ENCODE data around the gene RALB. TPM values are rescaled to one million over a fixed set of nuclear protein-coding genes. Genes with fewer than 3 reads are reported as not detected.

RALB gene
- total RNA-seq, 2 donors from 2014 or later: 92.6 to 132 TPM

GRCh38 chr2:120283649-120284048, 31.0 kb downstream of the RALB start:
- WGBS: 67% methylated on average over 4 of the region's 4 CpGs
- no peaks in the 10 kb centered on the region for H3K27me3 ChIP-seq (replicated peaks; ENCODE audit: insufficient read depth)
- no peaks in the 10 kb centered on the region for H3K4me1 ChIP-seq (replicated peaks)
- no peak overlapping the region for H3K27ac ChIP-seq
- no peaks in the 10 kb centered on the region for H3K9me3 ChIP-seq
- no peak for DNase-seq (ENCODE audit: low spot score)
- H3K36me3 ChIP-seq: no peaks in the 10 kb centered on the region
- intact Hi-C loops (cut with DNase I): no loop called here
- H3K4me3 ChIP-seq: no peak overlapping the region
- TF ChIP-seq POLR2A (IDR thresholded peaks at IDR 0.05): no peak
- no peak for TF ChIP-seq CTCF (IDR thresholded peaks at IDR 0.05)
- TF ChIP-seq POLR2AphosphoS5 (IDR thresholded peaks at IDR 0.05): no peak

GRCh38 chr2:120285056-120285455, 32.4 kb downstream of the RALB start:
- TF ChIP-seq POLR2A (IDR thresholded peaks at IDR 0.05) (no peak), CTCF (IDR thresholded peaks at IDR 0.05) (no peak), POLR2AphosphoS5 (IDR thresholded peaks at IDR 0.05) (no peak)
- Histone ChIP-seq H3K36me3 (no peaks in the 10 kb centered on the region), H3K27me3 (replicated peaks; ENCODE audit: insufficient read depth) (no peaks in the 10 kb centered on the region), H3K4me1 (replicated peaks) (no peaks in the 10 kb centered on the region), H3K9me3 (no peaks in the 10 kb centered on the region), H3K4me3 (no peak overlapping the region), H3K27ac (no peak overlapping the region)
- intact Hi-C loops (cut with DNase I): no loop called here
- no peak for DNase-seq (ENCODE audit: low spot score)
- 97% methylated on average over 6 of the region's 6 CpGs for WGBS

DNA sequence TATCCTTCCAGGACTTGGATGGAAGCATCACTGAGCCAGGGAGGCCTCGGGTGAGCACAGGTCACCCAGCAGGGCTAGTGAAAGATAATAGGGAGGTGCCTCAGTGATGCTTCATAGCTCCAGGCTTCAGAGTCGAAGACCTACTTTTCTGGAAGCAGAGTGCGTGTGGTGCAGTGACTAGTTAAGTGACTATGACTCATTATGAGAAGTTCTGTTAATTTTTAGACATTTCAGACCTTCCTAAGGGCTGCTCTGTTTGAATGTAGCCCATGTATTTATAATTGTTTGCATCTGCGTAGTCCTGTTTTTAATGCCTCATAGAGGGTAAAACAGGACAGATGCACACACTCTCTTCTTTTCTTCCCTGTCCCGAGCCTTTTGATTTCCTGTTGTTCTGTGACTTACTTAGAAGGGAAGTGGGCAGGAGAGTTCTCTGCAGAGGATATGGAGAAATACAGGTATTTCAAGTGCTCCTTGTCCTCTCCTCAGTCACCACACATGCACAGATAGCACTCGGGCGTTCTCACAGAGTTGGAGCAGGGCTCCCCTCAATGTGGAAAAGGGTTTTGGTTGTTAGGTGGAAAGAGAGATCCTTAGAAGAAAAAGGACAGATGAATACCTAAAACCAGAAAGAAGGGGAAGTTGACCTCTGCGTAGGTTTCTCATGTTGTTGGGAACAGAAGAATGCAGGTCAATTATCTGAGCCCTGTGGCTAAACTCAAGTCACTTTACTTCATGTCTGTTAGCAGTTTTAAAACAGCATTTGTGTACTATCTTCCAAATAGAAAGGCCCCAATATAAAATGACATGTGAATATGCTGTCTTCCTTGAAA, 34.7 kb downstream of the RALB start:
- Histone ChIP-seq H3K27ac (peak overlapping the region in 1 of 2 donors; percentile 3), H3K27me3 (replicated peaks; ENCODE audit: insufficient read depth) (no peaks in the 10 kb centered on the region), H3K9me3 (no peaks in the 10 kb centered on the region), H3K4me3 (no peak overlapping the region), H3K4me1 (replicated peaks) (peaks cover 10% of the 10 kb centered on the region), H3K36me3 (no peaks in the 10 kb centered on the region)
- TF ChIP-seq POLR2AphosphoS5 (IDR thresholded peaks at IDR 0.05) (no peak), CTCF (IDR thresholded peaks at IDR 0.05) (no peak), POLR2A (IDR thresholded peaks at IDR 0.05) (no peak)
- intact Hi-C loops (cut with DNase I): no loop called here
- no peak for DNase-seq (ENCODE audit: low spot score)
- WGBS: 68% methylated on average over 8 of the region's 8 CpGs

DNA sequence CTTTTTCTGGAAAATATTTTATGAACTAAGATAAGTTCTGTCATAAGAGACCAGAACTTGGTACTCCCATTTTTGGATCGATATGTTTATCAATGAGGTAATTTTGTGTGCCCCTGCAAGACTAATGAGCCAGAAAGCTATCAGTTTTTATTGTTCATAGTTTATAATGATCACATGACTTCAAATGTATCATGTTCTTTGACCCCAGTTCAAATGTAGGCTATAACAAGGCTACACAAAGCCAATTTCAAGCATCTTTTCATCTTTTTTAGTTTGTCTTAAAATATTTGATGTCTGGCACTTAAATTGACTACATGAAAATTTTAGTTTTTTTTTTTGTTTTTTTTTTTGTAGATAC, 35.3 kb downstream of the RALB start:
- no peaks in the 10 kb centered on the region for H3K27me3 ChIP-seq (replicated peaks; ENCODE audit: insufficient read depth)
- peaks cover 16% of the 10 kb centered on the region for H3K4me1 ChIP-seq (replicated peaks)
- 98% methylated on average over 1 of the region's 1 CpG for WGBS
- intact Hi-C loops (cut with DNase I): no loop called here
- DNase-seq (ENCODE audit: low spot score): no peak
- H3K36me3 ChIP-seq: no peaks in the 10 kb centered on the region
- TF ChIP-seq POLR2AphosphoS5 (IDR thresholded peaks at IDR 0.05) (no peak), CTCF (IDR thresholded peaks at IDR 0.05) (no peak), POLR2A (IDR thresholded peaks at IDR 0.05) (no peak)
- no peak overlapping the region for H3K27ac ChIP-seq
- H3K9me3 ChIP-seq: no peaks in the 10 kb centered on the region
- H3K4me3 ChIP-seq: no peak overlapping the region

All from prostate gland (tissue), 2 donors.